Endothelial cell of umbilical vein (primary cell): ENCODE results near the gene DLST. TPM values are rescaled to one million over a fixed set of nuclear protein-coding genes. Genes with fewer than 3 reads are reported as not detected.

Experiments used
- BruUV-seq: library from RNA; stranded (reverse); fragments of 400-500 nt; replicated peaks from 2 replicates; lab custom pipeline; 2021; lab: Mats Ljungman, UMichigan
- CTCF ChIA-PET: fragments of 300-600, 350-600 bp; sonication (Branson Sonifier 250); formaldehyde crosslinking; loops from one replicate; lab custom pipeline; 2021; ENCODE audit warnings: antibody characterized with exemption, inconsistent platforms; lab: Charles Lee
- POLR2A ChIA-PET: fragments of 300-600, 350-600 bp; sonication (Branson Sonifier 250); formaldehyde crosslinking; loops from one replicate; lab custom pipeline; 2021; ENCODE audit warnings: antibody characterized with exemption, inconsistent platforms; lab: Charles Lee
- DNase-seq: peaks from one replicate; pipeline ENCODE4 v3.0.0-alpha.2; 2011; ENCODE audit warnings: low read depth, low spot score
- FAIRE-seq: peaks from 2 replicates; lab custom pipeline; 2011; peaks lifted over from hg19 to GRCh38; lab: Jason Lieb, UNC
- H2AFZ ChIP-seq: 2 replicates; pipeline ENCODE4 v1.6.0; 2012; ENCODE audit warnings: low read depth, low read length, control low read depth, inconsistent platforms
- H3K27ac ChIP-seq: 2 replicates; pipeline ENCODE4 v1.5.1; 2011; ENCODE audit warnings: low read depth, mild to moderate bottlenecking, control low read depth, low read length, moderate library complexity; ENCODE audit not compliant: insufficient read depth
- H3K27me3 ChIP-seq, 2 experiments: 2 replicates each; pipeline versions ENCODE4 v1.6.0 to v1.6.1; 2011; ENCODE audit warnings: low read length in 2 of 2, mixed read lengths in 1 of 2; ENCODE audit not compliant: control insufficient read depth in 2 of 2, insufficient read depth in 2 of 2
- H3K36me3 ChIP-seq, 2 experiments: 2 replicates in 1 of 2; 3 replicates in 1 of 2; pipeline ENCODE4 v1.5.1; 2011; ENCODE audit warnings: low read length in 2 of 2, mild to moderate bottlenecking in 1 of 2, moderate library complexity in 1 of 2; ENCODE audit not compliant: control insufficient read depth in 2 of 2, insufficient read depth in 2 of 2; ENCODE audit errors: extremely low read depth in 1 of 2
- H3K4me1 ChIP-seq: 3 replicates; pipeline ENCODE4 v1.5.1; 2011; ENCODE audit warnings: mild to moderate bottlenecking, low read length; ENCODE audit not compliant: control insufficient read depth, insufficient read depth; ENCODE audit errors: extremely low read depth
- H3K4me2 ChIP-seq: 2 replicates; pipeline ENCODE4 v1.6.1; 2011; ENCODE audit warnings: low read length, control low read depth, mixed read lengths; ENCODE audit not compliant: insufficient read depth
- H3K4me3 ChIP-seq, 3 experiments: fragments of 200-600 bp in 1 of 3; sonication (generic), shearing (Covaris generic) in 1 of 3; replicated peaks in 1 of 3; 2 replicates each; pipeline ENCODE4 v1.5.1; 2011 to 2016; ENCODE audit warnings: control low read depth in 3 of 3, low read length in 3 of 3, mild to moderate bottlenecking in 2 of 3, inconsistent platforms in 1 of 3, low read depth in 1 of 3, moderate library complexity in 1 of 3; ENCODE audit not compliant: insufficient read depth in 1 of 3
- H3K79me2 ChIP-seq: 2 replicates; pipeline ENCODE4 v1.6.0; 2012; ENCODE audit warnings: low read length, inconsistent platforms; ENCODE audit not compliant: control insufficient read depth, insufficient read depth
- H3K9ac ChIP-seq: replicated peaks from 2 replicates; pipeline ENCODE3; 2011; ENCODE audit warnings: low read length, control low read depth; ENCODE audit not compliant: insufficient read depth; ENCODE audit errors: extremely low read depth
- H3K9me1 ChIP-seq: replicated peaks from 3 replicates; pipeline ENCODE4 v1.6.0; 2011; ENCODE audit warnings: mild to moderate bottlenecking, low read length; ENCODE audit not compliant: control insufficient read depth, insufficient read depth; ENCODE audit errors: extremely low read depth
- H3K9me3 ChIP-seq: replicated peaks from 2 replicates; pipeline ENCODE4 v1.5.1; 2012; ENCODE audit warnings: low read length, inconsistent platforms; ENCODE audit not compliant: control insufficient read depth, insufficient read depth
- H4K20me1 ChIP-seq: replicated peaks from 2 replicates; pipeline ENCODE3; 2011; ENCODE audit warnings: mild to moderate bottlenecking, low read length; ENCODE audit not compliant: control insufficient read depth, insufficient read depth; ENCODE audit errors: extremely low read depth
- CTCF ChIP-seq, 2 donors: IDR thresholded peaks; 1 replicate in 1 of 2; 2 replicates in 1 of 2; pipeline ENCODE4 v1.5.1; 2011; ENCODE audit warnings: low read length in 2 of 2, mild to moderate bottlenecking in 2 of 2, moderate library complexity in 2 of 2, control low read depth in 1 of 2, inconsistent platforms in 1 of 2, low read depth in 1 of 2; ENCODE audit not compliant: insufficient read depth in 1 of 2; ENCODE audit errors: extremely low read depth in 1 of 2
- EZH2 ChIP-seq: IDR thresholded peaks from 2 replicates; pipeline ENCODE4 v1.6.1; 2012; ENCODE audit warnings: borderline replicate concordance, low read depth, mild to moderate bottlenecking, moderate library complexity, low read length, inconsistent platforms; ENCODE audit not compliant: severe bottlenecking
- FOS ChIP-seq: IDR thresholded peaks from 2 replicates; pipeline ENCODE4 v1.6.1; 2011; ENCODE audit warnings: mild to moderate bottlenecking, low read length, moderate library complexity, borderline replicate concordance; ENCODE audit not compliant: insufficient read depth
- GATA2 ChIP-seq: IDR thresholded peaks from 2 replicates; pipeline ENCODE4 v1.7.0; 2011; ENCODE audit warnings: low read depth, mild to moderate bottlenecking, moderate library complexity, mixed read lengths, low read length; ENCODE audit not compliant: insufficient read length, insufficient read depth
- JUN ChIP-seq: IDR thresholded peaks from 2 replicates; pipeline ENCODE4 v1.6.1; 2011; ENCODE audit warnings: borderline replicate concordance, low read depth; ENCODE audit not compliant: insufficient read length, insufficient read depth
- MAX ChIP-seq: IDR thresholded peaks from 2 replicates; pipeline ENCODE4 v1.6.1; 2011; ENCODE audit not compliant: insufficient read depth, insufficient read length
- MYC ChIP-seq: IDR thresholded peaks from one replicate; pipeline ENCODE4 v1.6.1; 2011; ENCODE audit warnings: mild to moderate bottlenecking, low read depth, low read length
- POLR2A ChIP-seq: IDR thresholded peaks from 2 replicates; pipeline ENCODE4 v1.6.1; 2012; ENCODE audit warnings: low read depth, mild to moderate bottlenecking, control low read depth, low read length
- POLR2AphosphoS5 ChIP-seq: IDR thresholded peaks from 2 replicates; pipeline ENCODE4 v1.6.1; 2012; ENCODE audit warnings: low read depth, mild to moderate bottlenecking, control low read depth, low read length, moderate library complexity; ENCODE audit not compliant: insufficient read depth
- dilution Hi-C: fragments of 300-500 bp; cut with MboI; formaldehyde crosslinking; loops from one replicate; pipeline ENCODE4 v1.15.0; 2019; ENCODE audit warnings: low sequenced_read_pairs; ENCODE audit not compliant: extremely low pct_ligation_motif_present
- intact Hi-C: fragments of 100-400 bp; cut with micrococcal nuclease; formaldehyde crosslinking; loops from one replicate; pipeline ENCODE4 v1.10.0; 2022
- polyA plus RNA-seq, 4 experiments: library from polyadenylated mRNA; depleted of rRNA in 3 of 4; stranded (reverse) in 3 of 4; unstranded in 1 of 4; fragments of >200 nt; gene quantifications; 2 replicates each; pipeline versions ENCODE4 v1.2.1 to v1.2.3, GENCODE V29; 2011 to 2012; ENCODE audit warnings: missing spikeins in 1 of 4
- total RNA-seq: library from RNA; stranded (reverse); gene quantifications from 2 replicates; pipeline ENCODE4 v1.2.3, GENCODE V29; 2021

Gene DLST
- total and polyA plus RNA-seq, 2 donors (not counting 3 experiments of a cell fraction or from before 2014, with no cell fraction given) = 98.4 to 110 TPM

- no peaks in the 10 kb centered on the region for H4K20me1 ChIP-seq
- H3K36me3 ChIP-seq = no peaks in the 10 kb centered on the region
- no peak overlapping the region for H3K4me3 ChIP-seq
- H2AFZ ChIP-seq = no peak overlapping the region
- peaks cover 7% of the 10 kb centered on the region for H3K4me1 ChIP-seq
- no peaks in the 10 kb centered on the region for H3K79me2 ChIP-seq
- TF ChIP-seq POLR2AphosphoS5 (no peak), CTCF (IDR thresholded peaks at IDR 0.05; ENCODE audit: extremely low read depth in 1 of 2, insufficient read depth in 1 of 2, low read depth in 1 of 2, low read length in 2 of 2) (no peak), POLR2A (no peak)
- no peaks in the 10 kb centered on the region for H3K9me1 ChIP-seq
- no peak overlapping the region for H3K27ac ChIP-seq
- H3K9me3 ChIP-seq = no peaks in the 10 kb centered on the region
- ChIA-PET POLR2A (no interaction called here), CTCF (interaction anchor here (1.0 kb wide), 1 partner anchor 28 kb away, joined by 4 read pairs; no protein-coding TSS in a partner anchor)
- BruUV-seq = no TSS peak
- DNase-seq (peak; percentile 24), FAIRE-seq (no peak)
- intact Hi-C loops (no loop called here), dilution Hi-C loops (no loop called here)
- no peak overlapping the region for H3K4me2 ChIP-seq
- H3K27me3 ChIP-seq = no peaks in the 10 kb centered on the region
- H3K9ac ChIP-seq = no peak overlapping the region
Measured at GRCh38 chr14:74934041-74934440, 52.3 kb downstream of the DLST start.

GRCh38 chr14:74934476-74935359, 53.0 kb downstream of the DLST start:
- H3K4me1 ChIP-seq = peaks cover 12% of the 10 kb centered on the region
- dilution Hi-C loops = no loop called here
- H3K4me2 ChIP-seq = no peak overlapping the region
- H3K9me3 ChIP-seq = no peaks in the 10 kb centered on the region
- H3K27me3 ChIP-seq = no peaks in the 10 kb centered on the region
- no peaks in the 10 kb centered on the region for H3K36me3 ChIP-seq
- H4K20me1 ChIP-seq = no peaks in the 10 kb centered on the region
- no peak overlapping the region for H3K9ac ChIP-seq
- FAIRE-seq = no peak
- no peaks in the 10 kb centered on the region for H3K79me2 ChIP-seq
- ChIA-PET POLR2A (no interaction called here), CTCF (interaction anchor here (1.0 to 1.4 kb wide), 4 partner anchors 12 to 153 kb away, joined by 4 to 7 read pairs (median 4); partner anchors contain the start of gene RPS6KL1)
- H3K4me3 ChIP-seq = no peak overlapping the region
- no TSS peak for BruUV-seq
- H2AFZ ChIP-seq = no peak overlapping the region
- TF ChIP-seq GATA2 (no peak), POLR2AphosphoS5 (no peak), JUN (no peak), FOS (no peak), CTCF (IDR thresholded peaks at IDR 0.05; ENCODE audit: extremely low read depth in 1 of 2, insufficient read depth in 1 of 2, low read depth in 1 of 2, low read length in 2 of 2) (no peak), POLR2A (no peak), MAX (no peak), EZH2 (no peak), MYC (no peak)
- no peaks in the 10 kb centered on the region for H3K9me1 ChIP-seq
- no peak overlapping the region for H3K27ac ChIP-seq
- intact Hi-C loops = no loop called here
- DNase-seq = no peak
